GM23338 (cell line): Measurements from ENCODE around the gene GRM8. TPM values are rescaled to one million over a fixed set of nuclear protein-coding genes. Genes with fewer than 3 reads are reported as not detected.

Experiments
- ATAC-seq: fragments of 200-7000 bp; cut with Tn5 transposase; 3 replicates; pipeline ENCODE4 v1.9.1; 2020
- DNase-seq: peaks from one replicate; pipeline ENCODE4 v3.0.0-alpha.2; 2015; ENCODE audit warnings: low spot score
- H2AFZ ChIP-seq: fragments of 200-600 bp; sonication (generic); 2 replicates; pipeline ENCODE4 v1.8.0; 2016; ENCODE audit warnings: antibody characterized with exemption, mild to moderate bottlenecking, moderate library complexity
- H3F3A ChIP-seq: fragments of 200-600 bp; sonication (generic); replicated peaks from 2 replicates; pipeline ENCODE4 v1.8.0; 2017; ENCODE audit warnings: antibody characterized with exemption, mixed run types, low read depth
- H3K27ac ChIP-seq: fragments of 200-600 bp; sonication (generic); 2 replicates; pipeline ENCODE4 v1.6.1; 2016; ENCODE audit warnings: low read depth
- H3K27me3 ChIP-seq: fragments of 200-600 bp; sonication (generic); 2 replicates; pipeline ENCODE4 v1.8.0; 2016; ENCODE audit warnings: mild to moderate bottlenecking, mixed run types, moderate library complexity; ENCODE audit not compliant: insufficient read depth
- H3K36me3 ChIP-seq: fragments of 200-600 bp; sonication (generic); 2 replicates; pipeline ENCODE4 v1.8.0; 2016; ENCODE audit warnings: mild to moderate bottlenecking; ENCODE audit not compliant: insufficient read depth
- H3K4me1 ChIP-seq: fragments of 200-600 bp; sonication (generic); 2 replicates; pipeline ENCODE4 v1.8.0; 2016; ENCODE audit warnings: mild to moderate bottlenecking, moderate library complexity; ENCODE audit not compliant: insufficient read depth
- H3K4me2 ChIP-seq: fragments of 200-600 bp; sonication (generic); 2 replicates; pipeline ENCODE4 v1.7.1; 2017; ENCODE audit warnings: mixed run types
- H3K4me3 ChIP-seq: fragments of 200-600 bp; sonication (generic); 2 replicates; pipeline ENCODE4 v1.6.1; 2016; ENCODE audit warnings: mixed run types
- H3K79me2 ChIP-seq: fragments of 200-600 bp; sonication (generic); replicated peaks from 2 replicates; pipeline ENCODE4 v1.8.0; 2017; ENCODE audit warnings: mild to moderate bottlenecking; ENCODE audit not compliant: insufficient read depth
- H3K9me2 ChIP-seq: fragments of 200-600 bp; sonication (generic); 2 replicates; pipeline ENCODE4 v1.8.0; 2017; ENCODE audit not compliant: insufficient read depth
- H4K20me1 ChIP-seq: fragments of 200-600 bp; sonication (generic); replicated peaks from 2 replicates; pipeline ENCODE4 v1.8.0; 2017; ENCODE audit warnings: mild to moderate bottlenecking; ENCODE audit not compliant: insufficient read depth
- H3K27ac Mint-ChIP-seq: 2 replicates; pipeline ENCODE4 v1.8.0; 2020; ENCODE audit warnings: inconsistent platforms, mild to moderate bottlenecking, moderate library complexity, mixed read lengths
- H3K27me3 Mint-ChIP-seq: 3 replicates; pipeline ENCODE4 v1.8.0; 2022; ENCODE audit warnings: low read depth, mild to moderate bottlenecking, moderate library complexity, mixed read lengths, inconsistent platforms; ENCODE audit not compliant: insufficient read depth, poor library complexity
- H3K36me3 Mint-ChIP-seq: 3 replicates; pipeline ENCODE4 v1.8.0; 2021; ENCODE audit warnings: low read depth, mild to moderate bottlenecking, inconsistent platforms, moderate library complexity, mixed read lengths
- H3K4me1 Mint-ChIP-seq: 3 replicates; pipeline ENCODE4 v1.8.0; 2020; ENCODE audit warnings: mild to moderate bottlenecking, inconsistent platforms, mixed read lengths
- H3K4me3 Mint-ChIP-seq: 3 replicates; pipeline ENCODE4 v1.8.0; 2021; ENCODE audit warnings: moderate library complexity, mild to moderate bottlenecking, inconsistent platforms, mixed read lengths
- H3K9me3 Mint-ChIP-seq: 3 replicates; pipeline ENCODE4 v1.8.0; 2020; ENCODE audit warnings: moderate library complexity, mild to moderate bottlenecking, inconsistent platforms, mixed read lengths
- CREB1 ChIP-seq: fragments of 250-450 bp; sonication (Bioruptor Pico); IDR thresholded peaks from 2 replicates; pipeline ENCODE4 v1.5.0; 2020; ENCODE audit warnings: low read depth, mild to moderate bottlenecking, moderate library complexity
- CTCF ChIP-seq, 2 experiments: fragments of 200-600 bp in 1 of 2; sonication (generic) in 1 of 2; conservative IDR thresholded peaks; 2 replicates each; pipeline versions ENCODE4 v1.5.1 to v1.6.1; 2016 to 2017; ENCODE audit warnings: antibody characterized with exemption in 2 of 2, low read depth in 2 of 2, mild to moderate bottlenecking in 2 of 2, moderate library complexity in 1 of 2
- ETS1 ChIP-seq: IDR thresholded peaks from 2 replicates; pipeline ENCODE4 v1.6.1; 2016; ENCODE audit warnings: antibody characterized with exemption
- EZH2 ChIP-seq: fragments of 200-600 bp; sonication (generic); IDR thresholded peaks from one replicate; pipeline ENCODE4 v1.8.0; 2017; ENCODE audit warnings: antibody characterized with exemption, mild to moderate bottlenecking, low read depth; ENCODE audit not compliant: unreplicated experiment
- EZH2phosphoT487 ChIP-seq: fragments of 200-600 bp; sonication (generic); IDR thresholded peaks from one replicate; pipeline ENCODE4 v1.8.1; 2018; ENCODE audit warnings: antibody characterized with exemption; ENCODE audit not compliant: unreplicated experiment
- JUNB ChIP-seq: IDR thresholded peaks from one replicate; pipeline ENCODE4 v1.6.1; 2016; ENCODE audit warnings: antibody characterized with exemption; ENCODE audit not compliant: unreplicated experiment
- NANOG ChIP-seq: IDR thresholded peaks from 2 replicates; pipeline ENCODE4 v1.6.1; 2016; ENCODE audit warnings: antibody characterized with exemption, borderline replicate concordance
- REST ChIP-seq: IDR thresholded peaks from one replicate; pipeline ENCODE4 v1.6.1; 2018; ENCODE audit warnings: antibody characterized with exemption; ENCODE audit not compliant: unreplicated experiment
- STAT1 ChIP-seq: IDR thresholded peaks from one replicate; pipeline ENCODE4 v1.6.1; 2016; ENCODE audit warnings: antibody characterized with exemption; ENCODE audit not compliant: unreplicated experiment
- ZNF114 ChIP-seq: fragments of 250-450 bp; sonication (Bioruptor Pico); IDR thresholded peaks from 2 replicates; pipeline ENCODE4 v1.5.0; 2020; ENCODE audit warnings: mild to moderate bottlenecking, moderate library complexity
- polyA plus RNA-seq: library from polyadenylated mRNA; unstranded; fragments of >200 nt; fragmentation: Nextera tagmentation; extraction: Ambion mirVana; gene quantifications from 2 replicates; pipeline ENCODE4 v1.2.1, GENCODE V29; 2016
- total RNA-seq: library from RNA; depleted of rRNA; stranded (reverse); fragments of >200 nt; shearing (Covaris generic); gene quantifications from 2 replicates; pipeline ENCODE4 v1.2.3, GENCODE V29; 2014

GRM8 gene
- total and polyA plus RNA-seq, 2 experiments from 2014 or later, result 1.9 to 6.6 TPM

- Histone ChIP-seq H3F3A (no peaks in the 10 kb centered on the region), H2AFZ (no peak overlapping the region), H4K20me1 (no peaks in the 10 kb centered on the region), H3K36me3 (no peaks in the 10 kb centered on the region), H3K4me1 (no peaks in the 10 kb centered on the region), H3K27me3 (no peaks in the 10 kb centered on the region), H3K4me2 (no peak overlapping the region), H3K27ac (no peak overlapping the region), H3K79me2 (no peaks in the 10 kb centered on the region), H3K9me2 (no peaks in the 10 kb centered on the region), H3K4me3 (no peak overlapping the region)
- Mint-ChIP-seq H3K4me1 (no peaks in the 10 kb centered on the region), H3K27ac (no peak overlapping the region), H3K9me3 (no peaks in the 10 kb centered on the region), H3K36me3 (no peaks in the 10 kb centered on the region), H3K27me3 (no peaks in the 10 kb centered on the region), H3K4me3 (no peak overlapping the region)
- DNase-seq (no peak), ATAC-seq (no peak)
- no peak for TF ChIP-seq CTCF (conservative IDR thresholded peaks at IDR 0.05; ENCODE audit: low read depth in 2 of 2)
- TF ChIP-seq ETS1, result no peak
- no peak for TF ChIP-seq ZNF114 (CRISPR knock-in tag)
- TF ChIP-seq NANOG, result no peak
- TF ChIP-seq REST, result no peak
- TF ChIP-seq STAT1, result no peak
These were observed 647.7 kb downstream of the GRM8 start for GRCh38 chr7:126605056-126605455.

- no peaks in the 10 kb centered on the region for H3K4me1 ChIP-seq
- H3K4me3 Mint-ChIP-seq, result no peak overlapping the region
- H2AFZ ChIP-seq, result no peak overlapping the region
- no peaks in the 10 kb centered on the region for H3K36me3 ChIP-seq
- ATAC-seq, result no peak
- H3K9me2 ChIP-seq, result no peaks in the 10 kb centered on the region
- no peaks in the 10 kb centered on the region for H3F3A ChIP-seq
- no peaks in the 10 kb centered on the region for H3K27me3 ChIP-seq
- peaks cover 16% of the 10 kb centered on the region; the same call in 2 of the 3 replicates for H3K9me3 Mint-ChIP-seq
- no peak overlapping the region for H3K4me2 ChIP-seq
- no peak overlapping the region for H3K4me3 ChIP-seq
- H3K27ac Mint-ChIP-seq, result peak overlapping the region; percentile 23; the same call in 1 of the 2 replicates
- no peaks in the 10 kb centered on the region for H3K27me3 Mint-ChIP-seq
- no peak overlapping the region for H3K27ac ChIP-seq
- peaks cover 9% of the 10 kb centered on the region; the same call in 2 of the 3 replicates for H3K36me3 Mint-ChIP-seq
- no peaks in the 10 kb centered on the region for H3K79me2 ChIP-seq
- H3K4me1 Mint-ChIP-seq, result peaks cover 4% of the 10 kb centered on the region; the same call in 1 of the 3 replicates
- DNase-seq, result no peak
- H4K20me1 ChIP-seq, result no peaks in the 10 kb centered on the region
- TF ChIP-seq NANOG, result no peak
- TF ChIP-seq EZH2phosphoT487, result no peak
- no peak for TF ChIP-seq CTCF (conservative IDR thresholded peaks at IDR 0.05; ENCODE audit: low read depth in 2 of 2)
- TF ChIP-seq CREB1 (CRISPR knock-in tag), result no peak
- no peak for TF ChIP-seq REST
- no peak for TF ChIP-seq JUNB
- no peak for TF ChIP-seq ZNF114 (CRISPR knock-in tag)
- TF ChIP-seq EZH2, result no peak
These were observed 663.6 kb downstream of the GRM8 start for GRCh38 chr7:126589068-126589684.
